Ishikawa (cell line): ENCODE results near the gene PTPN6.

Experiments
- CEBPB ChIP-seq: IDR thresholded peaks from 2 replicates; pipeline ENCODE4 v1.6.1; 2012
- CREB1 ChIP-seq: IDR thresholded peaks from 2 replicates; pipeline ENCODE4 v1.6.1; 2012; ENCODE audit warnings: low read depth
- EGR1 ChIP-seq: IDR thresholded peaks from 2 replicates; pipeline ENCODE4 v1.6.1; 2012
- EP300 ChIP-seq: IDR thresholded peaks from 2 replicates; pipeline ENCODE4 v1.6.1; 2012; ENCODE audit warnings: borderline replicate concordance
- FOXM1 ChIP-seq: IDR thresholded peaks from 2 replicates; pipeline ENCODE4 v1.6.1; 2012; ENCODE audit warnings: low read depth, borderline replicate concordance
- MAX ChIP-seq: IDR thresholded peaks from 2 replicates; pipeline ENCODE4 v1.6.1; 2012
- NFIC ChIP-seq: IDR thresholded peaks from 2 replicates; pipeline ENCODE4 v1.6.1; 2012
- RAD21 ChIP-seq: IDR thresholded peaks from 2 replicates; pipeline ENCODE4 v1.6.1; 2012; ENCODE audit warnings: low read depth
- REST ChIP-seq: IDR thresholded peaks from 2 replicates; pipeline ENCODE4 v1.6.1; 2012; ENCODE audit warnings: low read depth, mild to moderate bottlenecking
- TAF1 ChIP-seq: IDR thresholded peaks from 2 replicates; pipeline ENCODE4 v1.6.1; 2012; ENCODE audit warnings: low read depth, mild to moderate bottlenecking
- TCF12 ChIP-seq: IDR thresholded peaks from 2 replicates; pipeline ENCODE4 v1.6.1; 2012; ENCODE audit warnings: low read depth
- TEAD4 ChIP-seq: IDR thresholded peaks from 2 replicates; pipeline ENCODE4 v1.6.1; 2012
- USF1 ChIP-seq: IDR thresholded peaks from 2 replicates; pipeline ENCODE4 v1.6.1; 2012
- YY1 ChIP-seq: IDR thresholded peaks from 2 replicates; pipeline ENCODE4 v1.6.1; 2012; ENCODE audit warnings: low read depth
- ZBTB7A ChIP-seq: IDR thresholded peaks from 2 replicates; pipeline ENCODE4 v1.6.1; 2012; ENCODE audit warnings: low read depth

The PTPN6 gene

GRCh38 chr12:6955108-6956020, 4.2 kb downstream of the PTPN6 start:
- TF ChIP-seq EP300 (no peak), EGR1 (no peak), CEBPB (no peak), TCF12 (no peak), NFIC (no peak), TEAD4 (no peak), ZBTB7A (no peak), FOXM1 (no peak), YY1 (no peak), CREB1 (no peak), TAF1 (no peak), USF1 (no peak), MAX (no peak)

GRCh38 chr12:6956021-6956727, 5.0 kb downstream of the PTPN6 start:
- TF ChIP-seq ZBTB7A (no peak), NFIC (no peak)

- TF ChIP-seq USF1: no peak
- TF ChIP-seq MAX: no peak
Observed at GRCh38 chr12:6957151-6957701, 6.1 kb downstream of the PTPN6 start.

GRCh38 chr12:6957741-6958608, 6.8 kb downstream of the PTPN6 start:
- no peak for TF ChIP-seq TEAD4
- TF ChIP-seq CEBPB: no peak
- no peak for TF ChIP-seq FOXM1
- no peak for TF ChIP-seq ZBTB7A
- no peak for TF ChIP-seq USF1
- TF ChIP-seq TCF12: no peak

- no peak for TF ChIP-seq FOXM1
- TF ChIP-seq REST: no peak
- TF ChIP-seq CREB1: no peak
- TF ChIP-seq TAF1: no peak
- no peak for TF ChIP-seq NFIC
- TF ChIP-seq MAX: no peak
- TF ChIP-seq ZBTB7A: no peak
- TF ChIP-seq TEAD4: no peak
- no peak for TF ChIP-seq TCF12
- no peak for TF ChIP-seq EGR1
- no peak for TF ChIP-seq CEBPB
- no peak for TF ChIP-seq RAD21
- TF ChIP-seq YY1: no peak
- TF ChIP-seq EP300: no peak
- no peak for TF ChIP-seq USF1
Observed at GRCh38 chr12:6958609-6959057, 7.5 kb downstream of the PTPN6 start.
